Kidney (tissue), 14 donors: ENCODE data around the gene TBPL2. TPM values are rescaled to one million over a fixed set of nuclear protein-coding genes. Genes with fewer than 3 reads are reported as not detected.

Experiments
- DNase-seq, 5 donors: peaks; one replicate each; pipeline ENCODE4 v3.0.0-alpha.2; 2013 to 2020
- FAIRE-seq: peaks from 2 replicates; lab custom pipeline; 2012; peaks lifted over from hg19 to GRCh38; lab: Jason Lieb, UNC
- H3K27ac ChIP-seq, 2 donors: one replicate each; pipeline ENCODE4 v1.7.0; 2013; ENCODE audit warnings: low read depth in 2 of 2, low read length in 2 of 2, inconsistent platforms in 1 of 2
- H3K27me3 ChIP-seq: one replicate; pipeline ENCODE4 v1.7.1; 2013; ENCODE audit warnings: low read length, inconsistent platforms; ENCODE audit not compliant: control insufficient read depth, insufficient read depth
- H3K36me3 ChIP-seq, 3 donors: one replicate each; pipeline versions ENCODE4 v1.7.0 to v1.7.1; 2013; ENCODE audit warnings: low read length in 3 of 3, control low read depth in 1 of 3, inconsistent platforms in 1 of 3; ENCODE audit not compliant: insufficient read depth in 3 of 3, control insufficient read depth in 2 of 3
- H3K4me1 ChIP-seq, 3 donors: one replicate each; pipeline versions ENCODE4 v1.7.0 to v1.7.1; 2013; ENCODE audit warnings: low read length in 3 of 3, inconsistent platforms in 1 of 3, low read depth in 1 of 3; ENCODE audit not compliant: control insufficient read depth in 2 of 3, insufficient read depth in 2 of 3
- H3K4me3 ChIP-seq, 3 donors: one replicate each; pipeline versions ENCODE4 v1.7.0 to v1.8.1; 2013; ENCODE audit warnings: low read length in 3 of 3, control low read depth in 1 of 3, inconsistent platforms in 1 of 3
- H3K9ac ChIP-seq, 3 donors: one replicate each; pipeline versions ENCODE4 v1.7.0 to v1.7.1; 2013; ENCODE audit warnings: low read length in 3 of 3, control low read depth in 1 of 3, inconsistent platforms in 1 of 3
- H3K9me3 ChIP-seq, 3 donors: one replicate each; pipeline versions ENCODE4 v1.7.0 to v1.7.1; 2013; ENCODE audit warnings: low read length in 3 of 3, control low read depth in 1 of 3, inconsistent platforms in 1 of 3; ENCODE audit not compliant: control insufficient read depth in 2 of 3, insufficient read depth in 1 of 3
- intact Hi-C: fragments of 100-400 bp; cut with DNase I; formaldehyde crosslinking; loops from one replicate; pipeline ENCODE4 v1.11.1; 2022
- polyA plus RNA-seq: library from polyadenylated mRNA; stranded (reverse); fragments of 350-450 nt; fragmentation: Illumina TruSeq; extraction: RNeasy Lipid Tissue Mini Kit (QIAGEN cat#74804); gene quantifications from one replicate; pipeline ENCODE4 v1.2.3, GENCODE V29; 2014; ENCODE audit warnings: low read depth, low replicate concordance; ENCODE audit not compliant: insufficient read depth
- total RNA-seq: library from RNA; stranded (reverse); fragmentation: NEBNext Ultra II Directional; extraction: Animal tissue kit (Norgen Biotek cat#: 25700); gene quantifications from one replicate; pipeline ENCODE4 v1.2.1, GENCODE V29; 2021
- TF ChIP-seq, protein P1 (sequence below): IDR thresholded peaks from 3 replicates; pipeline ENCODE4 v1.5.1; 2012; ENCODE audit warnings: mild to moderate bottlenecking, moderate library complexity, borderline replicate concordance; ENCODE audit not compliant: insufficient read depth; ENCODE audit errors: extremely low read depth
- donor health status: control.
- donor health status: control.
- donor health status: control.
- donor health status: control.
- donor health status: control.
- donor health status: DM: yes; HTN: yes; CAD: no.
- donor health status: Normal renal cell carcinoma (clear cell type).

TBPL2 gene
- total and polyA plus RNA-seq, 2 donors from 2014 or later = not detected

DNA sequence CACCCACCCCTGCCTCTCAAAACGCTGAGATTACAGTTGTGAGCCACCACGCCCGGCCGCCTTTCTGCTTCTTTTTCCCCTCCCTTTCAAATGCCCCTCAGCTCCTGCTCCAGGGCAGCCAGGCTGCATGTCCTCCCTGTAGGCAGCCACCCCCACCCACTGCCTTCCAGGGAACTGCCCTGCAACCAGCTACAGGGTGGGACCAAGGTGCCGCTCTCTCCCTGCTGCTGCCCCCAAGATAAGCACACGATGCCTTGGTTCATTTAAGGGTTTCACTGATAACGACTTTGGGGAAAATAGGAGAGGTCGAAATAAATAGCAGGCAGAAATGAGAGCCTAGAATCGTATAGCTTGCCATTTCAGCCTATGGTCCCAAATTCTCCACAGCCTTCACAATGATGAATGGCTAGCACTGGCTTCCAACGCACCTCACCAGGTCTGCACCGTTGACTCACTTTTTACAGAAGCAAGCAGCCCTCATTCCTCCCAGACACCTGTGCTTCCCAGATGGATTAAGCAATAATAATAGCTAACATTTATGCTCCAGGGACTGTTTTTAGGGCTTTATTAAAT lies 69.4 kb downstream of the TBPL2 start:
- DNase-seq = no peak
- TF ChIP-seq, protein P1, sequence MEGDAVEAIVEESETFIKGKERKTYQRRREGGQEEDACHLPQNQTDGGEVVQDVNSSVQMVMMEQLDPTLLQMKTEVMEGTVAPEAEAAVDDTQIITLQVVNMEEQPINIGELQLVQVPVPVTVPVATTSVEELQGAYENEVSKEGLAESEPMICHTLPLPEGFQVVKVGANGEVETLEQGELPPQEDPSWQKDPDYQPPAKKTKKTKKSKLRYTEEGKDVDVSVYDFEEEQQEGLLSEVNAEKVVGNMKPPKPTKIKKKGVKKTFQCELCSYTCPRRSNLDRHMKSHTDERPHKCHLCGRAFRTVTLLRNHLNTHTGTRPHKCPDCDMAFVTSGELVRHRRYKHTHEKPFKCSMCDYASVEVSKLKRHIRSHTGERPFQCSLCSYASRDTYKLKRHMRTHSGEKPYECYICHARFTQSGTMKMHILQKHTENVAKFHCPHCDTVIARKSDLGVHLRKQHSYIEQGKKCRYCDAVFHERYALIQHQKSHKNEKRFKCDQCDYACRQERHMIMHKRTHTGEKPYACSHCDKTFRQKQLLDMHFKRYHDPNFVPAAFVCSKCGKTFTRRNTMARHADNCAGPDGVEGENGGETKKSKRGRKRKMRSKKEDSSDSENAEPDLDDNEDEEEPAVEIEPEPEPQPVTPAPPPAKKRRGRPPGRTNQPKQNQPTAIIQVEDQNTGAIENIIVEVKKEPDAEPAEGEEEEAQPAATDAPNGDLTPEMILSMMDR = no peak
- H3K36me3 ChIP-seq = peaks cover under 1 to 6% (median 5%) of the 10 kb centered on the region in 3 donors

DNA sequence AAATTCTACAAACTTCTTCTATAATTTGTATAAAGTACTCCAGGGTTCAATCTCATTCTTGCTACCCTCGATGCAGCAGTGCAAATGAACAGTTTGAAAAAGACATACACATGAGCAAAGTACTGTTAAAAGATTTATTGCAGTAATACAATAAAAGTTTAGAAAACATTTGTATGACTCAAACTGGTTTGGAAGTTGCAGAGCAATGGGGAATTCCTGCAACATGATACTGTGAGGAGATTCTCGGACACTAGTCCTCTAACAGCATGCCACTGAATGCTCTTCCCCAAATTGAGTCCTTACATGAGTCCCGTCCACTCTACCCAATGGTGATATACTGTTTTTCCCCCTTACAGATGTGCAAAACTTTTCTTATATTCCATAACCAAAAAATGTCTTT lies 74.1 kb downstream of the TBPL2 start:
- Histone ChIP-seq H3K36me3 (peaks cover 0 to 5% (median 4%) of the 10 kb centered on the region in 3 donors), H3K27me3 (no peaks in the 10 kb centered on the region), H3K9me3 (no peaks in the 10 kb centered on the region), H3K9ac (no peak overlapping the region), H3K4me3 (no peak overlapping the region), H3K4me1 (no peaks in the 10 kb centered on the region), H3K27ac (no peak overlapping the region)
- TF ChIP-seq, protein P1 = no peak
- DNase-seq = no peak
- intact Hi-C loops = no loop called here
- no peak for FAIRE-seq

More for the DNA sequence above, 69.4 kb downstream of the TBPL2 start:
- no peak for FAIRE-seq
- no peaks in the 10 kb centered on the region for H3K27me3 ChIP-seq
- H3K4me3 ChIP-seq = no peak overlapping the region
- intact Hi-C loops = no loop called here
- H3K4me1 ChIP-seq = no peaks in the 10 kb centered on the region
- H3K9me3 ChIP-seq = no peaks in the 10 kb centered on the region
- H3K27ac ChIP-seq = no peak overlapping the region
- H3K9ac ChIP-seq = no peak overlapping the region

Other genes with a start within 250 kb of the TBPL2 start
- gene DLGAP5, start 249.0 kb downstream of the TBPL2 start, total RNA-seq = 0.60 TPM
- gene DLGAP5, start 249.0 kb downstream of the TBPL2 start, polyA plus RNA-seq = not detected
- gene FBXO34, start 169.2 kb downstream of the TBPL2 start, total RNA-seq = 38.5 TPM
- gene FBXO34, start 169.2 kb downstream of the TBPL2 start, polyA plus RNA-seq = 12.8 TPM
- 13.3 TPM for gene ATG14, start 28.8 kb downstream of the TBPL2 start, total RNA-seq
- gene ATG14, start 28.8 kb downstream of the TBPL2 start, polyA plus RNA-seq = 5.2 TPM
- 155 TPM for gene KTN1, start 139.6 kb upstream of the TBPL2 start, total RNA-seq
- 106 TPM for gene KTN1, start 139.6 kb upstream of the TBPL2 start, polyA plus RNA-seq